Stomach (tissue), 4 donors: ENCODE results near the gene DERA.

Experiments
- CTCF ChIP-seq, 7 experiments: fragments of 450-650 bp in 4 of 7; fragments of 200-600 bp in 3 of 7; sonication (generic) in 3 of 7; IDR thresholded peaks; one replicate each; pipeline ENCODE4 v1.5.1; 2016 to 2019; ENCODE audit warnings: antibody characterized with exemption in 7 of 7, control low read depth in 2 of 7, mild to moderate bottlenecking in 1 of 7
- POLR2AphosphoS5 ChIP-seq, 3 donors: sonication (generic); formaldehyde crosslinking; IDR thresholded peaks; one replicate each; pipeline ENCODE4 v1.6.1; 2016; ENCODE audit warnings: antibody characterized with exemption in 3 of 3

DNA sequence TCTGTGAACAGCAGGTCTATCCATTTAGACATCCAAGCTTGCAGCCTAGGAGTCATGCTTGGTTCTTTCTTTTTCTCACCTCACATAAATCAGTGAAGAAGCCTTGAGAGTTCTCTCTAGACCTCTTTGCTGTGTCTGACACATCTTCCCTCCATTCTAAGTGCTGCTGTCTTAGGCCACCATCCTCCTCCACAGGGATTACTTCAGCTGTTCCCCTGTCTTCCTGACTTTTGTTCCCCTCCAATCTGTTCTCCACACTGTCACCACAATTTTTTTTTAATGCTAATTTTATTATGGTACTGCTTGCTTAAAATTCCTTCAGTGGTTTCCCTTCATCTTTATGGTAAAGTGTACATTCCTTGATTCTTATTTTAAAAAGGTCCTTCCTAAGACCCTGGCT lies 71.8 kb downstream of the DERA start:
- TF ChIP-seq CTCF (IDR thresholded peaks at IDR 0.05) = no peak
- TF ChIP-seq POLR2AphosphoS5 (IDR thresholded peaks at IDR 0.05) = no peak
